AG09319 (cell line): ENCODE measurements around the gene SH2D5.

Experiments
- DNase-seq: peaks from one replicate; pipeline ENCODE4 v3.0.0-alpha.2; 2010; ENCODE audit warnings: low read depth; ENCODE audit errors: extremely low read depth
- TF ChIP-seq, protein P1 (sequence below): IDR thresholded peaks from 2 replicates; pipeline ENCODE4 v1.5.1; 2011; ENCODE audit warnings: low read depth, mild to moderate bottlenecking, inconsistent platforms, low read length, moderate library complexity

SH2D5 gene

DNA sequence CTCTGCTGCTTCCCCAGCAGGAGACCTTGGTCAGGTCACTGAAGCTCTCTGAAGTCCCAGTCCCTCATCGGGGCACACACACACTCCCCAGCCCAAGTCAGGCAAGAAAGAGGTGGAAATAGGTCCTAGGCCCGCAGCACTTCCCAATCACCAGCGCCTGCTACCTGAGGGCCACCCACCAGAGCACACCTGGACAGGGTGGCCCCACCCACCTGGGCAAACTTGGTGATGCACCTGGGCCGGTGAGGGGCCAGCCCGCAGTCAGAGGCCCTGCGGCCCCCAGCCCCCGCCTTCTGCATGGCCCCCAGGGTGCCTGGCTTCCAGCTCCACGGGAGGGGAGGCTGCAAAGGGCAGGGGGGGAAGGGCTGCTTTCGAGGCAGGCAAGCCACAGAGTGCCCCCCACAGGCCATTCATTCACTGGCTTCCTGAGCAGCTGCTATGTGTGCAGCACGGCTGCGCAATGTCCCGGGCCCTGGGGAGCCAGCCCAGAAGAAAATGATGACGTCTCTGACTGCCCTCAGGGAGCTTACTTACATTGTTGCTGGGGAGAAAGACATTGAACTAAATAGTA lies 4.7 kb downstream of the SH2D5 start:
- DNase-seq: no peak
- TF ChIP-seq, protein P1, sequence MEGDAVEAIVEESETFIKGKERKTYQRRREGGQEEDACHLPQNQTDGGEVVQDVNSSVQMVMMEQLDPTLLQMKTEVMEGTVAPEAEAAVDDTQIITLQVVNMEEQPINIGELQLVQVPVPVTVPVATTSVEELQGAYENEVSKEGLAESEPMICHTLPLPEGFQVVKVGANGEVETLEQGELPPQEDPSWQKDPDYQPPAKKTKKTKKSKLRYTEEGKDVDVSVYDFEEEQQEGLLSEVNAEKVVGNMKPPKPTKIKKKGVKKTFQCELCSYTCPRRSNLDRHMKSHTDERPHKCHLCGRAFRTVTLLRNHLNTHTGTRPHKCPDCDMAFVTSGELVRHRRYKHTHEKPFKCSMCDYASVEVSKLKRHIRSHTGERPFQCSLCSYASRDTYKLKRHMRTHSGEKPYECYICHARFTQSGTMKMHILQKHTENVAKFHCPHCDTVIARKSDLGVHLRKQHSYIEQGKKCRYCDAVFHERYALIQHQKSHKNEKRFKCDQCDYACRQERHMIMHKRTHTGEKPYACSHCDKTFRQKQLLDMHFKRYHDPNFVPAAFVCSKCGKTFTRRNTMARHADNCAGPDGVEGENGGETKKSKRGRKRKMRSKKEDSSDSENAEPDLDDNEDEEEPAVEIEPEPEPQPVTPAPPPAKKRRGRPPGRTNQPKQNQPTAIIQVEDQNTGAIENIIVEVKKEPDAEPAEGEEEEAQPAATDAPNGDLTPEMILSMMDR: no peak; the same call in 1 of the 2 replicates

DNA sequence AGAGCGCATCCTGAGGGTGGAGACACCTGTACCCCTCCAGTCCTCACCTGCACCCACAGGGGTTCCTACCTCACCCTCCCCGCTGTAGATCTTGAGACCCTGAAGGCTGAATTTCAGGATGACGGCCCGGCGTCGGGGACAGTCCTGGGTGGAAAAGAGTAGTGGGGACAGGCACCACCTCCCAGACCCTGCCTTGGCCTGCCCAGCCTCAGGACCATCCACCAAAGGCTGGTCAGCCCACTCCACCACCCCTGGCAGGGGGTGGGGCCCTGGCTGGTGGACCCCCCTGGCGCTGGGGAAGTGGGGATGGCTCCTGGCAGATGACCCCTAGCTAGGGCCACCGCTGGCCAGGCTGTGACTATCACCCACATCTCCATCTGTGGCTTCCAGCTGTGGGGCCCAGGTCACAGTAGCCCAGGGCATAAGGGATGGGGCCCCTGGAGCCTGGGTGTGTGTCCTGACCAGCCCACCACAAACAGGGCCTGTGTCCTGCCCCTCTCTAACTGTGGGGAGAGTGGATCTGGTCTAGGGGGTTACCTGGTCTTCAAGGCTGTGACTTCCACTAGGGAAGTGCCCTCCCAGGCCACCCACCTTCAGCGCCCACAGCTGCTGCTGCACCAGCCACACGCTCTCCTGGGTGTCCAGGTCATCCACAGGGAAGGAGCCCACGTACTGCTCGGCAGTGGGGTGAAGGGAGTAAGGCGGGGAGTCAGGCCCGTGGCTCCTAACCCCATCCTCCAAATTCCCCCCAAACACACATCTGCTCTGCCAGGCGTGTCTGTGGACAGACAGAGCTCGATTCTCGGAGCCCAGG lies 5.4 kb downstream of the SH2D5 start:
- DNase-seq: no peak
- TF ChIP-seq, protein P1: no peak

GRCh38 chr1:20726118-20726911 lies 6.2 kb downstream of the SH2D5 start:
- DNase-seq: no peak
- TF ChIP-seq, protein P1: no peak

GRCh38 chr1:20725189-20726117 lies 7.0 kb downstream of the SH2D5 start:
- no peak for DNase-seq
- TF ChIP-seq, protein P1: no peak

- no peak for DNase-seq
Observed at GRCh38 chr1:20724364-20725188, 7.9 kb downstream of the SH2D5 start.

More at GRCh38 chr1:20724364-20725188, 7.9 kb downstream of the SH2D5 start:
- TF ChIP-seq, protein P1: no peak
